Measurements from ENCODE around the gene DNAAF8.
A peak's percentile ranks its signal among the peaks of the same experiment; 100 is the strongest.

DNAAF8 gene

DNA sequence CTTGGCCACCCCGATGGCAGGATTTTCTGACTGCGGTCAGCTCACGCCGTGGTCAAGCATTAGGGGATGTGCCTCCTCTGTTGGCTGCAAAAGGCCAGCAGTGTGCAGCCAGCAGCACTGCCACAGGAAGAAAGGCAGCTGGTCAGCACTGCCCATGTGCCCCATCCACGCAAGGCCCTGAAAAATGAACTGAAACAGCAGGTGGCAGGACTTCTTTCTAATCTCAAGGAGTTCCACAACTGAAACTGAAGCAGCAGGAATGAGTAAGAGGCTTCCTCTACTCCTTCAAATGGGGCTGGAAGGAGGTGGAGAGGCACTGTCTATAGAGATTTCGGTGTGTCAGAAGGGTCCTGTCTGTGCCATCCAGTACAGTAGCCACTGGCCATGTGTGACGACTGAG is 29.5 kb downstream of the DNAAF8 start:
- TF ChIP-seq POLR2A (IDR thresholded peaks at IDR 0.05; ENCODE audit: low read depth, low read length) (no peak), TAF1 (IDR thresholded peaks at IDR 0.05; ENCODE audit: borderline replicate concordance, low read depth, low read length) (no peak), POLR2AphosphoS5 (IDR thresholded peaks at IDR 0.05; ENCODE audit: low read depth, low read length) (no peak)
- FAIRE-seq, result no peak
- no peak for DNase-seq (ENCODE audit: insufficient read length)

DNA sequence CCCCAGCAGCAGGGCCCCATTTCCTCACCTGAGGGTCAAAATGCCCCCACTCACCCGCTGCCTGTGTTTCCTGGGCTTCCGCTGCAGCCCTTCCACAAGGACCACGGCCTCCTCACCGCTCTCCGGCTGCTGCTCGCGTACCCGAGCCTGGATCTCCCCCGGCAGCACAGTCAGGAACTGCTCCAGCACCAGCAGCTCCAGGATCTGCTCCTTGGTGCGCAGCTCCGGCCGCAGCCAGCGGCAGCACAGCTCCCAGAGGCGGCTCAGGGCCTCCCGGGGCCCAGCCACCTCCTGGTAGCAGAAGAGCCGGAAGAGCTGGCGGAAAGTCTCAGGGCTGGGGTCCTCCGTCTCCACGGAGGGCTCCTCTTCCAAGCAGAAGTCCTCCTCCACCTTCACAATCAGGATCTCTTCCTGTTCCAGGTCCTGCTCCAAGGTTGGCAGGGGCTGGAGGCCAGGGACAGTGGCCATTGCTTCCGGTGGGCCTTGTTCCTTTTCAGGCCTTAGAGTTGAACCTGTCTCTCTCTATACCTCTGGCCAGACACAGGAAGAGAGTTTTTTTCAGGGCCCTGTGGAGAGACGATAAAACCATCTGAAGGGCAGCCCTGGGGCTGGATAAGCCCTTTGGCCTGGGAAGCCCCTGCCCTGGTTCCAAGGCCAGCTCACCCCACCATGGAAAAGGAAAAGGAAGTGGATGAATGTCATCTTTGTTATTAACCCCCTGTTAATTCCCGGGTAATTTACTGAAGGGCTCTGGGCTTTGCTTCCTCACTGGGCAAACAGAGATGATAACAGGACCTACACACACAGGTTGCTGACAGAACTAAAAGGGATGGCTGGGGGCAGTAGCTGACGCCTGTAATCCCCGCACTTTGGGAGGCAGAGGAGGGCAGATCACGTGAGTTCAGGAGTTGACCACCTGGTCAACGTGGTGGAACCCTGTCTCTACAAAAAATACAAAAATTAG is 31.5 kb downstream of the DNAAF8 start:
- TF ChIP-seq POLR2A (IDR thresholded peaks at IDR 0.05; ENCODE audit: low read depth, low read length) (no peak), TAF1 (IDR thresholded peaks at IDR 0.05; ENCODE audit: borderline replicate concordance, low read depth, low read length) (no peak), POLR2AphosphoS5 (IDR thresholded peaks at IDR 0.05; ENCODE audit: low read depth, low read length) (no peak)
- DNase-seq (ENCODE audit: insufficient read length) (no peak), FAIRE-seq (no peak)

DNA sequence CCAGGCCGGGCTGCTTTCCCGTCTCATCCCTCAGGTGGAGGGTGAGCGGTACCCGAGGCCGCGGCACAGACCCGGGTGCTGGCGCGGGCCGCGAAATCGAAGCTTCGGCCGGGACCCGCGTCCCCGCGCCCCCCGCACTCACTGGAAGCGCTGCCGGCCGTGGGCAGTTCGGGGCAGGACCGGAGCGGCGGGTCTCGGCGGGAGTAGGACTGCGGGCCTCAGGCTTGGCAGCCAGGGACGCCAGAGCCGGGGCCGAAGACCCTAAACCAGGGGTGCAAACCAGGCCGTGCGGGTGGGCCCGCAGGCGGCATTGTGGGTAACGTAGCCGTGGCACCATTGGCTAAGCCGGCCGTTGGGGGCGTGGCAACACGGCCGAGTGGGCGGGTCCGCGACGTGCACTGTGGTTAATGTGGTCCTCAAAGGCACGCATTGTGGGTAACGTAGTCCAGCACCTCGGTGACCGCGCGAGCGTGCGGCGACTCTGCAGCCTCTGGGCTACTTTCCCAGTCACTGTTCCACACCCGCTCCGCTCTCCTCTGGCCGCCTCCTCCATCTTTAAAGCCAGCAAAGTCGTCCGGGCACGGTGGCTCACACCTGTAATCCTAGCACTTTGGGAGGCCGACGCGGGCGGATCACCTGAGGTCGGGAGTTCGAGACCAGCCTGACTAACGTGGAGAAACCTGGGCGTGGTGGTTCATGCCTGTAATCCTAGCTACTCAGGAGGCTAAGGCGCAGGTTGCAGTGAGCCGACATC is 32.7 kb downstream of the DNAAF8 start, which contains the start of gene ZNF500:
TSS of gene ZNF500 (minus strand) at position 288 of the 754 bp plus-strand sequence. CDS start 1,184 bp downstream, outside the sequence.
- TF ChIP-seq TAF1 (IDR thresholded peaks at IDR 0.05; ENCODE audit: borderline replicate concordance, low read depth, low read length) (peak; percentile 56; the same call in 1 of the 2 replicates), POLR2A (IDR thresholded peaks at IDR 0.05; ENCODE audit: low read depth, low read length) (peak; percentile 69; the same call in 1 of the 2 replicates), POLR2AphosphoS5 (IDR thresholded peaks at IDR 0.05; ENCODE audit: low read depth, low read length) (no peak)
- FAIRE-seq, result peak; percentile 99
- DNase-seq (ENCODE audit: insufficient read length), result peak; percentile 88

DNA sequence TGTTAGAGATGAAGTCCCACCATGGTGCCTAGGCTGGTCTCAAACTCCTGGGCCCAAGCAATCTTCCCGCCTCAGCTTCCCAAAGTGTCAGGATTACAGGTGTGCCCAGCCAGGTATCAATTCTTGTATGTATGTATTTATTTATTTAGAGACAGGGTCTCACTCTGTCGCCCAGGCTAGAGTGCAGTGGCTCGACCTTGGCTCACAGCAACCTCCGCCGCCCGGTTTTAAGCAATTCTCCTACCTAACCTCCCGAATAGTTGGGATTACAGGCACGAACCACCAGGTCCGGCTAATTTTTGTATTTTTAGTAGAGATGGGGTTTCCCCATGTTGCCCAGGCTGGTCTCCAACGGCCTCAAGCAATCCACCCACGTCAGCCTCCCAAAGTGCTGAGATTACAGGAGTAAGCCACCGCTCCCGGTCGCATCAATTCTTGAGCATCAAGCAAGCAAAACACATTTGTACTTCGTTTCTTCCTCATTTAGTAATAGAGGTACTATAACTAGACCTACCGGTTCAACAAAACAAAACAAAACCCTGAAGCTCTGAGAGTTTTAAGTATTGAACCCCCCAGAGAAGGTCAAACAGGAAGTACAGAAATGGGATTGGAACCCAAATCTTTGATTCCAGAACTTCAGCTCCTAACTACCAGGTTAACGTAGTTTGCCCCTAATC is 33.7 kb downstream of the DNAAF8 start:
- TF ChIP-seq TAF1 (IDR thresholded peaks at IDR 0.05; ENCODE audit: borderline replicate concordance, low read depth, low read length), result no peak
- no peak for DNase-seq (ENCODE audit: insufficient read length)
- no peak for FAIRE-seq

DNA sequence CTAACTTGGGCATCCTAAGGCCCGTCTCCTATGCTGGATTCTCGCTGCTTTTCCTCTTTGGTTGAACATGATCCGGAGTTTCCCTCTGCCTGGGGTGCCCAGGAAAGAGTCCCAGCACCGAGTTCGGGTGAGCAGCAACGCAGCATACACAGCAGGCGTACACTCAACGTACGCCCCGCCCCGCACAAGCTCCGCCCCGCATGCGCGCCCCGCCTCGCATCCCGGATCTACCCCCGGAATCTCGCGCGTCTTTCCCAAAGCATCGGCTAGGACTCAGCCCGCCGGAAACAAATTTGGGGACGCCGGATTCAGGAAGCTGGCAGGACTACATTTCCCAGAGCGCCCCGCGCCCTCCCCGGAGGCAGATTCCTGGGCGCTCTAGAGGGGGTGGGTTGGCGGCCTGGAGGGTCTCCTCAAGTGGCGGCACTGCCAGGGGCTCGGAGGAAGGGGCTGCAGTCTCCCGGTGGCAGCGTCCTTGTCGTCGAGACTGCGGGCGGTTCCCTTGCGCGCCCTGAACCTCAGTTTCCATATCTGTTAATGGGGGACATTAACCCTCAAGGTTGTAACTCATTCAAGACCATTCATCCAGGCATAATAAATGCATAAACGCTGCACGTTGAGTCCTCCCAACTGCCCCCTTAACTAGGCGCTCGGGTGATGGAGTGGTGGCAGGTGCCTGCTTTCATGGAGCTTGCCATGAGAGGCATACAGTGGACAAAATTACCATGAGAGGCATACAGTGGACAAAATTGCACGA is 34.4 kb downstream of the DNAAF8 start:
- DNase-seq (ENCODE audit: insufficient read length) (peak; percentile 78), FAIRE-seq (peak; percentile 94)
- TF ChIP-seq POLR2A (IDR thresholded peaks at IDR 0.05; ENCODE audit: low read depth, low read length) (peak; percentile 73; the same call in 1 of the 2 replicates), TAF1 (IDR thresholded peaks at IDR 0.05; ENCODE audit: borderline replicate concordance, low read depth, low read length) (no peak), POLR2AphosphoS5 (IDR thresholded peaks at IDR 0.05; ENCODE audit: low read depth, low read length) (0 out of 2 replicates have a peak, but pooled peaks have one; percentile 25)

DNA sequence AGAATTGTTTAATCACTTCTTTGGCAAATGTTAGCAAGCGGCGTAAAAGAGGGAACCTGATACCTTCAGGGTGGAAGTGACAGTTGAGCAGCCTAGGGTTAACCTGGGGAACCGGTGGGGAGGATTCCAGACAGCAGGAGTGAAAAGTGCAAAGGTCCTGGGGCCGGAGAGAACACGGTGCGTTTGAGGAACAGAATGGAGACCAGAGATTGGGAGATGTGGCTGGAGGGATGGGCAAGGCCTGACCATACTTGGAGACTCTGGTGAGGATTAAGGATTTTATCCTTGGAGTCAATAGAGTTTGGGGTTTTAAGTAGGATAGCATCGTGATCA is 34.9 kb downstream of the DNAAF8 start:
- no peak for FAIRE-seq
- no peak for DNase-seq (ENCODE audit: insufficient read length)
- TF ChIP-seq POLR2A (IDR thresholded peaks at IDR 0.05; ENCODE audit: low read depth, low read length) (no peak), POLR2AphosphoS5 (IDR thresholded peaks at IDR 0.05; ENCODE audit: low read depth, low read length) (no peak), TAF1 (IDR thresholded peaks at IDR 0.05; ENCODE audit: borderline replicate concordance, low read depth, low read length) (no peak)

DNA sequence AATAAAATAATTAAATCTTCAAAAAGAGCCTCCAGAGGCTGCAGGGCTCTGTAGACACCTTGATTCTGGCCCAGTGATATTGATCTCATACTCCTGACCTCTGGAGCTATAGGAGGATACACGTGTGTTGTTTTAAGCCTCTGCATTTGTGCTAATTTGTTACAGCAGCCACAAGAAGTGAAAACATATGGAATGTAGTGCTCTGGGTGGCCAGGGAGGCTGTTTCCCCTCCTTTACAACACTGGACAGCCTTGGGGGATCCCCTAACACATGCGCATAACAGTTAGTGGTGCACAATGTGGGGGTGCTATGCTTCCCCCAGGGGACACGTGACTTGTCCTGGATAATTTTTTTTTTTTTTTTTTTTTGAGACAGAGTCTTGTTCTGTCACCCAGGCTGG is 37.3 kb downstream of the DNAAF8 start:
- DNase-seq (ENCODE audit: insufficient read length) (no peak), FAIRE-seq (no peak)
- TF ChIP-seq POLR2AphosphoS5 (IDR thresholded peaks at IDR 0.05; ENCODE audit: low read depth, low read length) (no peak), TAF1 (IDR thresholded peaks at IDR 0.05; ENCODE audit: borderline replicate concordance, low read depth, low read length) (no peak), POLR2A (IDR thresholded peaks at IDR 0.05; ENCODE audit: low read depth, low read length) (no peak)

DNA sequence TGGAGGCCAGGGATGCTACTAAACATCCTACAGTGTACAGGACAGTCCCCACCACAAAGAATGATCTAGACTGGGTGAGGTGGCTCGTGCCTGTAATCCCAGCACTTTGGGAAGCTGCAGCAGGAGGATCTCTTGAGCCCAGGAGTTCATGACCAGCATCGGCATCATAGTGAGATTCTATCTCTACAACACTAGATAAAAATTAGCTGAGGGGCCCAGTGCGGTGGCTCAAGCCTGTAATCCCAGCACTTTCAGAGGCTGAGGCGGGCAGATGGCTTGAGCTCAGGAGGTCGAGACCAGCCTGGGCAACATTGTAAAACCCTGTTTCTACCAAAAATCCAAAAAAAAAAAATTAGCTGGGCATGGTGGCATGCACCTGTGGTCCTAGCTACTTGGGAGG is 38.0 kb downstream of the DNAAF8 start:
- TF ChIP-seq TAF1 (IDR thresholded peaks at IDR 0.05; ENCODE audit: borderline replicate concordance, low read depth, low read length), result no peak
- no peak for TF ChIP-seq POLR2AphosphoS5 (IDR thresholded peaks at IDR 0.05; ENCODE audit: low read depth, low read length)
- no peak for TF ChIP-seq POLR2A (IDR thresholded peaks at IDR 0.05; ENCODE audit: low read depth, low read length)
- no peak for FAIRE-seq
- DNase-seq (ENCODE audit: insufficient read length), result no peak

DNA sequence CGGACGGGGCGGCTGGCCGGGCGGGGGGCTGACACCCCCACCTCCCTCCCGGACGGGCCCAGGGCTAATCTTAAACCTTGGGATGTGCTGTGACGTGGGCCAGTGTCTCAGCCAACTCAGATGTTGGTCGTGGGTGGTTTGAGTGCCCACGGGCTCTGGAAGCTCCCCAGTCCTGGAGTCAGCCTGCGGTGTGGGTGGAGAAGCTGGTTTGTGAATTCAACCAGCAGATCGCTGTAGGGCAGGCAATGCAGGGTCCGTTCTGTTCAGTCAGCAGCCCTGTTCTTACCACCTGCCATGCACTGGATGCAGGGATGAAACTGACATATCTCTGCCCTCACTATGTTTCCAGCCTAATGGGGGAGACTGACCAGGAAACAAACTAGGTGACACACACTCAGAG is 40.7 kb downstream of the DNAAF8 start:
- no peak for DNase-seq (ENCODE audit: insufficient read length)
- no peak for FAIRE-seq
- TF ChIP-seq TAF1 (IDR thresholded peaks at IDR 0.05; ENCODE audit: borderline replicate concordance, low read depth, low read length) (no peak), POLR2A (IDR thresholded peaks at IDR 0.05; ENCODE audit: low read depth, low read length) (no peak), POLR2AphosphoS5 (IDR thresholded peaks at IDR 0.05; ENCODE audit: low read depth, low read length) (no peak)

DNA sequence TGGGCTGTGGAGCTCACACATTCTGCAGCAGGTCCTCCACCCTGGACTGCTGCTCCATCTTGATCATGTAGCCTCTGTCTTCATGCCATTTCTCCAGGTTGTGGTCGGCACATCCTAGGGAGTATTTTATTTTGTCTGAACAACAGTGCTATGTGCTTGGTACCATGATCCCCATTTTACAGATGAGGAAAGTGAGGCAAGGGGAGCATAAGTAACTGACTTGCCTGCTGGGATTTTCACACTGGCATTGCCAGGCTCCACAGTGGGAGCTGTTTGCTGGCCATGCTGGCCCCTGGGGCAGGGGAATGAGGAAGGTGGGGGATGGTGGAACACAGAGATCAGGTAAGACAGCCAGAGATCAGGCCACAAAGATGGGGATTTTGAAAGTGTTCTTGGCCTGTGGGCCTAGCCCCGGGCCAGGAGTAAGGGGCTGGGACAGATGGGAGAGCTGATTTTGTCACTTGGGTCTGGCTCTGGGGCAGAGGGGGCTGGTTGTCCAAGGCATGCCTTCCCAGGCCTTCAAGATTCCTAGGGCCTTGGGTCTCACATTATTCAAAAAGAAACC is 41.9 kb downstream of the DNAAF8 start:
- FAIRE-seq (no peak), DNase-seq (ENCODE audit: insufficient read length) (no peak)

More for the DNA sequence above, 41.9 kb downstream of the DNAAF8 start:
- TF ChIP-seq POLR2AphosphoS5 (IDR thresholded peaks at IDR 0.05; ENCODE audit: low read depth, low read length) (no peak), POLR2A (IDR thresholded peaks at IDR 0.05; ENCODE audit: low read depth, low read length) (no peak), TAF1 (IDR thresholded peaks at IDR 0.05; ENCODE audit: borderline replicate concordance, low read depth, low read length) (no peak)
